NCI-H2171 (cell line): ENCODE measurements around the gene SORCS1.

Experiments used
- DNase-seq: peaks from one replicate; lab custom pipeline; 2025; lab: John Stamatoyannopoulos, UW

Gene SORCS1

DNA sequence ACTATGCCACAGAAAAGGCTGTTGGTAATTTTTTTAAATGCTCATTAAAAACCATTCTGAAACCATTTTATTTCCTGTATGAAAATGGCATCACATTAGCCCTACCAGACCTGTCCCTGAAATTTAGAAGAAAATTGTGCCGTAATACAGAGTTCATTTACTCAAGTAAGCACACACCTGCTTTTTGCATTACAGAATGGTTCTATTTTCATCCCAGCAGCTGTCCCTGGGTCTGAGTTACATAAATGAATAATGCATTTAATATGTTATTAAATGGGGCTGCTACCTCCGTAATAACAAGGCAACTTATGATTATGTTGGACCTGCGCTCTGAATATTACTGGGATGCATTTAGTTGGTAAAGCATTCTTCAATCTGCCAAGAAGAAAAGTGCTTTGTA is 508.9 kb downstream of the SORCS1 start:
- no peak for DNase-seq

DNA sequence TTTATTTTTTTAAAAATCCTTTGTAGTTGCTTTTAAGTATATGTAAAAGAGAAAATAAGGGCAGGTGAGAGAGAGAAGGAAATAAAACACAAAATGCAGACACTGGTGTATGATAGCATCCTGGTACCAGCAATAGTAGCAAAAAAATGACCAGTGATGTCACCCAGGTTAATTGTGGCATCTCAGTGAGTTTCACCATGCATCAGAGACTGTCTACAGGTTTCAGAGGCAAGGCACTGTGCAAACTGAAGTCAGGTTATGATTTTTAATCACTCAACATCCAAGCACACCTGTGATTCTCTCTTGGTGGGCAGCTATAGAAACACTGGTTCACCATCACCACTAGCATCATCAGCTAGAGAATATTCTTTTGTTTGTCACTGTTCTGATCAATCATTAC is 509.3 kb downstream of the SORCS1 start:
- no peak for DNase-seq

DNA sequence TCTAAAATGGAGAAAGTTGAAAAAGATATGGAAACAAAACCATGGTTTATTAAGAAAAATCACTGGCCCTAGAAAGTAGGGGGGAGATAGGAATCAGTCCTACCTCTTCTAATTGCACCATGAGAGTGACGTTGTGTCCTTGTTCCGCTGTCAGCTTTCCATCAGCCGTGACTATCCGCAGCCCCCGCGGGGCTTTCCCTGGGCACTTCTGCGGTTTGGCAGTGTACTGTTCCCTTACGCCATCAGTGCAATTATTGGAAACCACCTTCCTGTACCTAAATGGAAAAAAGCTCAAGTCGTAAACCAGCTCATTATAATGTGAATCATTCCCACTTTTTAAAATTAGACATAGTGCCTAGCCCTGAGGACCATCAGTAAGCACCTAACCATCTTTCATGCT is 512.2 kb downstream of the SORCS1 start:
- no peak for DNase-seq

DNA sequence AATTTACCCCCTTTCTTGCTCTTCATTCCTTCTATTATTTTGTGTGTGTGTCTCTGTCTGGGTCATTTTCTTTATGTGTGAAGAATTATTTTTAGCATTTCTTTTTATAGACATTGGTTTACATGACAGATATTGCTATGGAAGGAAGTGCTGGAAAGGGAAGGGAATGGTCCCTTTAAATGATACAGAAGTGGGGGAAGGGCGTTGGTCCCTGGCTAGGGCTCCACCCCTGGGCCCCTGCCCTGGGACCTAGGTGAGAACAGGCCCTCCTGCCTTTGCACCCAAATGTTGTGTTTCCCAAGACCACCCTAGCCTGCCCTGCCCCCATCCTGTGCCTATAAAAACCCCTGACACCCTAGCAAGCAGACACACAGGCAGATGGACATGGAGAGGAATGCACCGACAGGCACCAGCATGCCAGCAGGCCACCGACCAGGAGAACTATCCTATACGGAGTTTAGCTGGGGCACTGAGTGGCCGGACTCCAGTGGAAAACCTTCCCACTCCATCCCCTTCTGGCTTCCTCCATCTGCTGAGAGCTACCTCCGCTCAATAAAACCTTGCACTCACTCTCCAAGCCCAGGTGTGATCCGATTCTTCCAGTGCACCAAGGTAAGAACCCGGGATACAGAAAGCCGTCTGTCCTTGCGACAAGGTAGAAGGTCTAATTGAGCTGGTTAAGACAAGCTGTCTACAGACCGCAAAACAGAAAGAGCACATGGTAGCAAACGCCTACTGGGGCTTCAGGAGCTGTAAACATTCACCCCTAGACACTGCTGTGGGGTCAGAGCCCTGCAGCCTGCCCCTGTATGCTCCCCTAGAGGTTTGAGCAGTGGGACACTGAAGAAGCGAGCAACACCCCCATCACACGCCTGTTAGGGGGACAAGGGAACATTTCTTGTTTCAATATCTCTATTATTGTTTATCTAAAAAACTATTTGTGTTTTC is 515.7 kb downstream of the SORCS1 start:
- DNase-seq = no peak

DNA sequence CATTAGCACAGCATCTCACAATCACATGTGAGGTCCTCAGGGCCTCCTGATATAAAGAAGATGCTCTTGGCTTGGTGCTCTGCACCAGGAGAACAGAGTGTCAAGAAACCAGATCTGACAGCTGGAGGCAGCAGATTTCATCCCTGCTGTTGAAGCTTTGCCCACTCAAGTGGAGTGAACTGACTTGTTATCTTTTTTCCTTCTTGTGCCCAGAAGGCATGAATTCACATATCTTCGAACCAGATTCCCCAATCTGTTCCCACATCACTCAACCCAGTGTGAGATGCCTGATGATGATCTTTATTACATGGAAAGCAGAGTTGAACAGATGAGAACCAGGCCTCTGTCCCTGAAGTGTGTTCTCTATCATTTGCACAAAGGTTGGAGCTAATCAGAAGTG is 521.0 kb downstream of the SORCS1 start:
- no peak for DNase-seq

DNA sequence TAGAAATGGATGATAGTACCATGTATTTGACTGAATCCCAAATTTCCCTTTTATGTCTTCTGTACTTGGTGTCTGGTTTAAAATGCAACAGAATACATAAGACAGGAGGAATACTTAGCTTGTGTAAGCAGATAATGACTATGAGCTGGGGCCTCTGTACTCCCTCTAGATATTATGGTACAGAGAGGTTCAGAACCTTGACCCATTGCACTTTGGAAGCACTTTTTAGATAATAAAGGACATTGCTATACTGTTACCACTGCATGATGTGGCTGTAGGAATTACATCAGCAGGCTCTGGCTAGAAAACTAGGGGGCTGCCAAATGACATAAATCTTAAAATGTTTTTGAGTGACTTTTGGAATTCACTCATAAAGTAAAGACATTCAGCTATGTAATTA is 526.6 kb downstream of the SORCS1 start:
- DNase-seq = no peak

DNA sequence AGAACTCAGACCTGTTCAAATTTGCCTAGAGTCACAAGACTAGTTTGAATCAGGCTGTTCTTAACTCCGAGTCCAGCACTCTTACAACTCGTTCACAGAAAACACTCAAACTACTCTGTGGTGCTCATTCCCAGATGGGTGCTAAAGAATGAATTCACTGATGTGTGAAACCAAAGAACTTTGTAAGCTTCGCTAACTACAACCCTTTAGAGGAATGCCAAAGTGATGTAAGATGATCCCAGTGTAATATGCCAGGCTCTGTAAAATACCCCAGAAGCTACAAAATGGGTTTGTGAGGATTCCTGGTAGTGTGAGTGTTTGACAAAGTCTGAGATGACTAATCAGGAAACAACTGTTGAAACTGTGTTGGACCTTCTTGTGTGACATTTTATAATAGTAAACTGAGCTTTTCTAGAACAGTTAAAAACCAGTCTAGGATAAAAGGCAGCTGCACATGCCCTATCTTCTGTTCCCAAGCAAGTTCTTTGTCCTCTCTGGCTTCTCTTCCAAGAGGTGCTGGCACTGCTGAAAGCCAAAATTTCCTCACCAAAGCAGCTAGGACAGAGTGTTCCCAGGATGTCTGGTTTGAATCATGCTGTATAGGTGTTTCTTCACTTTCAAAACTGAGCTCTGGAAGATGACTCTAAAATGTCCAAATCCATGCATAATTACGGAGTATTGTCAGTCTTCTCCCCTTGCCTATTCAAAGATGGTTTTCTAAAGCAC is 527.6 kb downstream of the SORCS1 start:
- DNase-seq = no peak

DNA sequence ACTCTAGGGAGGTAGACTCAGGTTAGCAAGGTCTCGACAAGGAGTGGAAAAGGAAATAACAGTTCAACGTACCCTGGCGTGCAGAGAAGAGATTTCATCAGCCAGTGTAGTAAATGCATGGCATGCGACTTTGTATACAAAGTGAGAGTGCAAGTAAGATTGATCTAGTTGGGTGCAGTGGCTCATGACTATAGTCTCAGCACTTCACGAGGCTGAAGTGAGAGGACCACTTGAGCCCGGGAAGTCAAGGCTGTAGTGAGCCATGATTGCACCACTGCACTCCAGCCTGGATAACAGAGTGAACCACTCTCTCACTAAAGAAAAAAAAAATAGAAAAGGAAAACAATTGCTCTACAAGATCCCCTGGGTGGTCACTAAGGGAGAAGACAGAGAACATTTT is 528.6 kb downstream of the SORCS1 start:
- no peak for DNase-seq

DNA sequence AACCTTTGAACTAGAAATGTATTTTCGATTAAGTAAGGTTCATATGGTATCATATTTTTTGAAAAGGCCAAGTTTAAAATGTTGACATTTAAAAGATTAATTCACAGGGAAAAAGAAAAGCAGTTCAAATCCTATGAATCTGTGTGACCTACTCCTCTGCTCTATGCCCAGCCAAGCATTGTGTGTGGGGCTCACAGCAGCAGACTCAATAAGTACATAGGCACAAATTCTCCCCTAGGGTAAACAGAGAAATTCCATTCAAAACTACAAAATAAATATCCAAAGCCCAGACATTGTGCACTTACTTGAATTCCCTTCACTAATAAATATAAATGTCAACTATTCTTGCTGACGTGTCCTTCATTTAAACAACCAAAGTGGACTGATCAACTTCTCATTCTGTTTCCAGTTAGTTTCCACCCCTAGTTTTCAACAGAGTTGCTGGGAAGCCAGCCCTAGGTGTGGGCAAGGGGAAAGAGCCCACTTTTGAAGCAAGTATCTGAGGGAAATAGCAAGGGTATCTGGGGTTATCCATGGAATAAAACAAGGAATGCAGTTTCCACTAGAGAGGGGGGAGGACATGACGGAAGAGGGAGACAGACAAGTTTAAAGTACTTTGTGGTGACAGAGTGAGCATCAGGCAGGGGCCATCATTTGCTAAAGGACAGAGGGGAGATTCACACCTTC is 533.3 kb downstream of the SORCS1 start:
- DNase-seq = no peak

DNA sequence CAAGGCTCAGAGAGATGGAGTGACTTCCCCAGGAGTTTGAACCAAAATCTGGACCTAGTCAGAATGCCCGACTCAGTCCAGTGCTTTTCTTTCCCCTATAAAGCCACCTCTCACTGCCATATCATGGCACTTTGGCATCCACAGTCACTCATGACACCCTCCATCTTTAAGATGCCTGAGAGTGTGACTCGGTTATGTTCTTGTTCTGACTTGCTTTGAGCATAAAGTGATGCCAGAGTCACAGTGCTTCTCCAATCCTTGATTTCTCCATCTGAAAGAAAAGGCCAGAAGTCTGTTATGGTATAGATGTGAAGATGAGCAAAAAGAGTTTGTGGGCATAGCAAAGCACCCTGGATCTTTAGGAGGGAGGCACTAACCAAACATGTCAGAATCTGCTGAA is 538.1 kb downstream of the SORCS1 start:
- DNase-seq = no peak

DNA sequence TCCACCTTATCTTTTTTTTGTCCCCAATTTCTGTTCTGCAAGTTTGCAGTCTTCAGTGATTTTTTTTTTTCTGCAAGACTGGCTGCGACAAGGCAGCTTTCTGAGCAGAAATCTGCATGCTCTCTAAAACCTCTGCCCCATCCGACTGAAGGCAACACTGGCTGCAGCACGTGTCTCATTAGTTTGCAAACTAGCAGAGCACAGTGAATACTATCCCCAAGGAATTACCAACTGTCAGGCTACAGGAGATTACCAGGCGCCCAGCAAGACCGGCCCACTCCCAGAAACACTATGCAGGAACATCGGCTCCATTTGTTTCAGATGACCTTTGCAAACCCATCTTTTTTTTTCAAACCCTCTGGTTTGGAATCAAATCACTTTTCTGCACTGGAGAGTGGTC is 538.8 kb downstream of the SORCS1 start:
- no peak for DNase-seq

DNA sequence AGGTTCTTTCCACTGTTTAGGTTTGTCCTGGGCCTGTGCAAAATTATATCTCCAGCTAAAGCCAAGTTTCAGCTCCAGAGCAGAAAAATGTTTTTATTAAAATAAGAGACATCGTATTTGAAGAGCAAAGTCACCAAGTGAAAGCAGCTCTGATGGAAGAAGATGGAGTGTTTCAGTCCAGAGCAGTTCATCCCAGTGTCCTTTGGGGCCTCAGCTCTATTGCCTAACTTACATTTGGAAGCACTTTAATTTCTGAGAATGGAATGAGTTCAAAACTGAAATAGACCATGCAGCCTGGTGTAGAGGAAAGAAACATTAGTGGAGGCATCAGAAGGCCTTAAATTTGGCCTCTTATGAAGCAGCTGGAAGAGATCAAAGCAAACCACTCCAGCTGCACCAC is 545.2 kb downstream of the SORCS1 start:
- no peak for DNase-seq

DNA sequence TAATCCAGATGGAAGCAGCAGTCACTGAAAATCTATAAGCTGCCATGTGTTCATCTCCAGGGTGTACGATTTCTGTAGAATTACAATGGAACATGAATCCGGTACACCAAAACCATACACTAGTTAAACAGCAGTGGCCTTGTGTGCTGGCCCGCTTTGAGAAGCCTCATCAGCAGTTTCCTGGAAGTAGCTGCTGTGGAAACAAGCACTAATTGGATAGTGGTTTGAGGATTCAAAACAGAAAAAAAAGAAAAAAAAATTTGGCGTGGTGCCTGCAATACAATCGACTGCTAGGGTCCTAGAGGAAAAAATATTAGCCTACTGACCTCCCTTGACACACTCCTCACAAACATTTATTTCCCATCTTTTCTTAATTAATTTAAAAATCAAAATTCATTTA is 545.9 kb downstream of the SORCS1 start:
- DNase-seq = no peak

DNA sequence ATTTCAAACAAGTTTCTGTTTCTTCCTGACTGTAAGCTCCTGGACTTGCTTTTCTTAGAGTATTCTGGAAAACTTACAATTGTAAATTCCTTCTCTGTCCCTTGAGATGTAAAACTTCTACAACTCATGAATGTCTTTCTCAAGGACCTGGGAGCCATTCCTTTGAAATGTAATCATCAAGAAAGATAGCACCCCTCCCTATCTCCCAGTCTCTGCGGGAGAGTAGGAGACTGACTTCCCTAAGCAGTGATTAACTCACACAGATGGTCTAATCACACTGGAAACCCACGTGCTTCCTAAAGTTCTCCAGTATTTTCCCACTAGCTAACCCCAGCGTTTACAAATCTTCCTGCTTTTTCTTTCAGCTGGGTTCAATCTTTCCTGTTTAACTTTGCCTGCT is 549.4 kb downstream of the SORCS1 start:
- DNase-seq = no peak

DNA sequence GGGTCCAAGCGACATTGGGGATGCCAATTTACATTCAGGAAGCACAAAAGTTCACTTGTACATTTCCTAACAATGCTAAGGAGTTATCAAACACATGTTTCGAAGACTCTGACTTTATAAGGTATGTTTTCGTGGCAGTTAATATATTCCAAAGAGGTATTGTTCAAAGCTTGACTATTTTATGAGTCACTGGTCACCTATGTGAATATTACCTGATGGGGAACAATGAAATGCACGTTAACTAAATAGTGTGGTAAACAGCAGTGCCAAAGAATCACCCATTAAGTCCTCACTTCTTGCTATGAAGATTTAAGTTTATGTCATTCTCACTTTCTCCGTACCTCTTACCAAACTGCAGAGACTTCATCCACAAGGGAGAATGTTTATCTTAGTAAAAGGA is 550.2 kb downstream of the SORCS1 start:
- DNase-seq = no peak

DNA sequence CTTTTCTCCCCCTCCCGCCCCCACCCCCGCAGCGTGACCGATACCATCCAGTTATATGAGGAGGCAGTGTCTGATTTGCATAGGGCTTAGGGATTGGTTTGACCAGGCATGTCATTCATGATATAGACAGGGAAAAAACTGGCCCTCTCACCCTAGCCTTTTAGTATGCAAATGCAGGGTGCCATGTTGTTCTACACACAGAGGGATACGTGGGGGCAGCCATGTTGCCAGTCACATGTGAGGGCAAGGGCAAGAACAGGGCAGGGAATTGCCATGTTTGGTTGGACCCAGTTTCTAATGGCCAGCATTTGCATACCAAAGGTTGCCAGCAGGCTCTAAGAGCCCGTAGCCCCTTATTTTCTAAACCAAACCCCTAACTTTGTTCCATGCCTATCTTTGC is 552.1 kb downstream of the SORCS1 start:
- DNase-seq = no peak

DNA sequence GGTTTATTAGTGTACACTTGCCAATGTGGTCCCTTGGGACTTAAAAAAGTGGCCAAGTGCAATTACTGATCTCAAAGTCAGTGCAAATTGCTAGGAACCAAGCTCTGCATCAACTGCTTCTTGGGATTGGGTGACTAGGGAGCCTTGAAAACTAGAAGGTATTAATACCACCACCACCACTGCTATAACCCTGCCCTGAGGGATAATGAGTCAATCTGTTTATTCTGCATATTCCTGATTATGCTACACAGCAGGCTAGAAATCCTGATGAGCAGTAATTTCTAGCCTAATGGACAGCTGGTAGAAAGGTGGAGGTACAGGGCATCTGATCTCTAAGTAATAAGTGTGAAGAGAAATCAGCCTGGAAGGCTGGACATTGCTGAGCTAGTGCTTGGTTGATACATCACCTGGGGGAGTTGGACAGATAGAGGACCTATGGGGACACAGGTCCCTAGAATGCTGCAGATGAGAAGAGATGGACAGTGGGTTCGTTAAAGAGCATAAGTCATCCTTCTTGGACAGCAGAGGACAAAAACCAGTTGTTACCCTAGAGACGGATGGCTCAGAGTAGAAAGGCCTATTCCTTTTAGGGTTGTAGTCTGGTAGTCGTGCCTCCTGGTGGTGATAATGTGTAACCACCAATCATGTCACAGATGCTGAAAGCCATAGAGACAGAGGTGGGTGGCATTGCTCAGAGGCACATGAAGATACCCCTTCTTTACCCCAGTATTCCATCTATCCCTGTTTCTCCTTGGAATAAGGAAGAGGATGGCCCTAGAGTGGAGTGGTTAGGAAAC is 554.8 kb downstream of the SORCS1 start:
- DNase-seq = no peak

DNA sequence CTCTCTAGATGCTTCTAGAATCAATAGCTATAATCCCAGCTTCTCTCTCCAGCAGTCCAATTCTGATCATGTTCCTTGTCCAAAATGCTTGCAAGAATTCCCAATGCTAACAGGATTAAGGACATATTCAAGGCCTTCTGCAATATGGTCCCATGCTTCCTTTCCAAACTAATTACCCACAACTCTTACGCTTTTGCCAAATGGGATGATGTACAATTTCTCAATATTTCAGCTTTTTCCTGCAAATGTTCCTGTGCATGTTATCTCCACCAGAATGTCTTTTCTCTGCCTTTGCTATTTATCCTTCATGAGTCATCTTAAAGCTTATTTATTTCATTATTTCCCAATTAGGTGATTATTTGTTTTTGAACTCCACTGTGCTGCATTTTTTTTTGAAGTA is 556.4 kb downstream of the SORCS1 start:
- DNase-seq = no peak

DNA sequence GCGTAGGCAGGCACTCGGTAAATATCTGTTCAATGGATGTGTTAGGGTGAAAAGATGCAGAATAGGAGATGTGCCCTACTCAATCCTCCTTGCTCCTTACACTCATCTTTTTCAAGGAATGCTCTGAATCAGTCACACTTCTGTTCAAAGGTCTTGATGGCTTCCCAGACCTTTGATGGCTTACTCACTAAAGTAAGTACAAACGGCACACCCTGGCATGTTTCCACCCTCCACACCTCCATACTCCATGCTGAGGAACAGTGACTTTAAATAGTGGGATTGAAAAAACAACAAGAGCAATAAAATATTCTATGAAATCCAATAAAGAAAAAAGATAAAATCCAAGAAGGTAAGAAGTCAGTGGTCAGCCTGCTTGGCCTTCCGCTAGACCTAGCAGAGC is 569.2 kb downstream of the SORCS1 start:
- DNase-seq = no peak

DNA sequence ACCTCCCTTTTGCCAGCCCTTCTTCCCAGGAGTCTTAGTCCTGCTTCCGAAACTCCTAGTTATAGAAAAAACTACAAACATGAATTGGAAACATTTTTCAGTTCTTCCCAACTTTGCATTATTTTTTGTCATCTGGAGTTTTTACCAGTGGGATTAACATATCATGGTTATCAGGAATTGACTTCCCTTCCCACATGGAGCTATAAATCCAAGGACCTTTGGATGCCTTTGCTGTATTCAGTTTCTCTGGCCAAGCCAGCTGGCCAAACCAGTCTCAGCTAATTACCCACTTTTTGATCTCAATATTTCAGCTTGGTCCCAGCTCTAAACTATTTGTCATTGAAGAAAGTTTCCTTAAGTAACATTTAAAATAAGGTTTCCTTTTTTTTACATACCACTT is 570.6 kb downstream of the SORCS1 start:
- no peak for DNase-seq

DNA sequence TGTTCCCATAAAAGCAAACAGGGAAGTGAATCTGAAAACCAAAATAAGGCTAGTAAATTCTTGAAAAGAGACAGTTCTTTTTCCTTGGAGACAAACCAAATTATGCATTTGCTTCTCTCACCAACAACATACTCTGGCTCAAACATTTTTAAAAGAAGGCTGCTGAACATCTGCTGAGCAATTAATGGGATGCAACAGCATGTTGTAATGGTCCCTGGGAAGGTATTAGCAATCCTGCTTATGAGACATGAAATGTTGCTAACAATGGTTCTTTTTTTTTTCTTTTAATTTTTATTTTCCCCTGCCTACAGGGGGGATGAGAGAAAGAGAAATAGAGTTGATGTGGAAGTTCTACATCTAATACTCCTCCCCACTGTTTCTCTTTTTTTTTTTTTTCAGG is 572.1 kb downstream of the SORCS1 start:
- no peak for DNase-seq

DNA sequence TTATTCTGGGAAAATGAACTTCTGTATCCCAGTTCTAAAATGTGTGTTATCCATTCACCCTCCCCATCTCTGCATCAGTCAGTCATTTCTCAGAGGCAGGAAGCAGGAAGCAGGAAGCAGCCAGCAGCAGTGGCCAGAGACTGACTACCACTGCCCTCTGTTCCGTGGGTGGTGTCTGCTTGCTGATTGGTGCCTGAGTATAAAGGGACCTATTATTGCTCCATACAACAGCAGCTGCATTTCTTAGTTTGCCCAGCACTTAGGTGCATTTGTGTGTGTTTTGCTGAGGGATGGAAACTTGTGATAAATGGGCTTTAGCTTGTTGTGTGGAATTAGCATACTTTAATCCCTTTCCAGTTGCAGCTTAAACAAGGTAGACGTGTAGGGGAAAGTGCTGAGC is 582.2 kb downstream of the SORCS1 start:
- no peak for DNase-seq
